GM21723 (cell line): ENCODE measurements around the gene MPZL1.
A peak's percentile ranks its signal among the peaks of the same experiment; 100 is the strongest.
"Not testable (repeated sequence)": the region's sequence is repeated elsewhere in the genome, so short reads cannot be mapped to it uniquely, and the experiment has no call there.

Source experiments
- ATAC-seq: cut with Tn5 transposase; IDR thresholded peaks from one replicate; pipeline ENCODE4 v1.9.1; 2021; ENCODE audit warnings: mild to moderate bottlenecking, moderate library complexity; ENCODE audit not compliant: unreplicated experiment

The MPZL1 gene

GRCh38 chr1:167805041-167805556 lies 83.3 kb downstream of the MPZL1 start:
- peak; percentile 57 for ATAC-seq

- not testable (repeated sequence) for ATAC-seq
These were observed 84.5 kb downstream of the MPZL1 start for GRCh38 chr1:167806235-167806634.

- ATAC-seq = not testable (repeated sequence)
These were observed 84.9 kb downstream of the MPZL1 start for GRCh38 chr1:167806676-167807075.

GRCh38 chr1:167808104-167808503 lies 86.3 kb downstream of the MPZL1 start:
- ATAC-seq = no peak

- ATAC-seq = no peak
These were observed 86.9 kb downstream of the MPZL1 start for GRCh38 chr1:167808690-167809089.

GRCh38 chr1:167812972-167813371 lies 91.2 kb downstream of the MPZL1 start:
- ATAC-seq = no peak

GRCh38 chr1:167815650-167816049 lies 93.9 kb downstream of the MPZL1 start:
- no peak for ATAC-seq

- ATAC-seq = peak; percentile 83
These were observed 98.3 kb downstream of the MPZL1 start for GRCh38 chr1:167819849-167820683.

- ATAC-seq = no peak
These were observed 99.0 kb downstream of the MPZL1 start for GRCh38 chr1:167820684-167821355.

GRCh38 chr1:167821356-167821685 lies 99.5 kb downstream of the MPZL1 start:
- ATAC-seq = no peak

GRCh38 chr1:167821969-167822685 lies 100.3 kb downstream of the MPZL1 start:
- no peak for ATAC-seq

- no peak for ATAC-seq
These were observed 102.5 kb downstream of the MPZL1 start for GRCh38 chr1:167824163-167824794.

- no peak for ATAC-seq
These were observed 103.8 kb downstream of the MPZL1 start for GRCh38 chr1:167825419-167826079.

GRCh38 chr1:167826127-167826526 lies 104.3 kb downstream of the MPZL1 start:
- ATAC-seq = no peak

- no peak for ATAC-seq
These were observed 108.1 kb downstream of the MPZL1 start for GRCh38 chr1:167829868-167830267.

- not testable (repeated sequence) for ATAC-seq
These were observed 108.9 kb downstream of the MPZL1 start for GRCh38 chr1:167830668-167831067.

- no peak for ATAC-seq
These were observed 110.9 kb downstream of the MPZL1 start for GRCh38 chr1:167832693-167833092.

- no peak for ATAC-seq
These were observed 112.1 kb downstream of the MPZL1 start for GRCh38 chr1:167833904-167834303.

- no peak for ATAC-seq
These were observed 114.4 kb downstream of the MPZL1 start for GRCh38 chr1:167836197-167836596.

GRCh38 chr1:167837326-167837725 lies 115.5 kb downstream of the MPZL1 start:
- ATAC-seq = no peak
